NCI-H128 (cell line): ENCODE data around the gene SLC25A44.

ENCODE experiments used
- DNase-seq: peaks from one replicate; lab custom pipeline; 2025; ENCODE audit not compliant: unreplicated experiment; lab: John Stamatoyannopoulos, UW

The SLC25A44 gene, protein sequence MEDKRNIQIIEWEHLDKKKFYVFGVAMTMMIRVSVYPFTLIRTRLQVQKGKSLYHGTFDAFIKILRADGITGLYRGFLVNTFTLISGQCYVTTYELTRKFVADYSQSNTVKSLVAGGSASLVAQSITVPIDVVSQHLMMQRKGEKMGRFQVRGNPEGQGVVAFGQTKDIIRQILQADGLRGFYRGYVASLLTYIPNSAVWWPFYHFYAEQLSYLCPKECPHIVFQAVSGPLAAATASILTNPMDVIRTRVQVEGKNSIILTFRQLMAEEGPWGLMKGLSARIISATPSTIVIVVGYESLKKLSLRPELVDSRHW

GRCh38 chr1:156193488-156194299 is at the start of gene SLC25A44:
SLC25A44 (plus strand) TSS chr1:156194104; CDS start chr1:156199848, 5,744 bp downstream.
- peak; percentile 99 for DNase-seq

DNA sequence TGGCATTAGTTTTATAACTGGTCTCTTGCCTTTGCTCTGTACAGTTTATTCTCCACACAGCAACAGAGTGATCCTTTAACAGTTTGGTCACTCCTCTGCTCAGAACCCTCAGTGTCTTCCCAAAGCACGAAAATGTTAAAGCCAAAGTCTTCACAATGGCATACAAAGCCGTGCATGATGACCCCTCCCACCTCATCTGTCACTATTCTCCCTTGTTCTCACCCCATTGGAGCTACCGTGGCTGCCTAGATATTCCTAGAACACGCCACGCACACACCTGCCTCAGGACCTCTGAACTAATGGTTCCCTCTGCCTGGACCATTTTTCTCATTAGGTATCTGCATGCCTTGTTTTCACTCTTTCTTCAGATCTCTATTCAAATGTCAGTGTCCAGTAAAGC is 49.2 kb upstream of the SLC25A44 start:
- no peak for DNase-seq

GRCh38 chr1:156145650-156146019 is 48.3 kb upstream of the SLC25A44 start:
- no peak for DNase-seq

- peak; percentile 66 for DNase-seq
Observed at GRCh38 chr1:156146020-156146768, 47.7 kb upstream of the SLC25A44 start.

DNA sequence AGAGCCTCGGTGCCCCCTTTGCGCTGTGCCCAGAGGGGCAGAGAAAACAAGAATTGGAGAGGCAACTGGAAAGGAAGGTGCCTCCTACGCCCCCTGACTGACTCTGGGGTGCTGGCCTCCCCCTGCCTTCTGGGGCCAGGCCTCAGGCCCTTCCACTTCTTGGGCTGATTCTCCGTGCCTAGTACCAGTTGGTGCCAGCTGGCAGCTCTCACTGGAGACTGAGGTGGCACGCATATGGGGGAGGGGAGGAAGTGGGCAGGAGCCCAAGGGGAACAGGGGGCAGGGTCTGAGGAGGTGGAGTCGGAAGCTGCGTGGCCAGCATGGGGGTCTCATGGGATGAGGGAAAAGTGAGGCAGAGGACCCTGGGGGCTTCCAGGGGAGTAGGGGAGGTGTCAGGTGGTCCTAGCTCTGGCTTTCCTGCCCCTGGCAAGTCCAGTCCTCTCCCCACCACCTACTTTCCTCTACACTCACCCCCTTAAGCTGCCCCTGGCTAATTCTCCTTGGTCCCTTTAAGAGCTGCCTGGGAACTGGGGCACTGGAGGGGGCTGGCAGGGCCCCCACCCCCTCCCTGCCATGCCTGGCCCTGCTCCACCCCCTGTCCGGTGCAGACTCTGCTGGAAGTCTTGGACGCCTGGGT is 47.0 kb upstream of the SLC25A44 start:
- no peak for DNase-seq

GRCh38 chr1:156148216-156148615 is 45.7 kb upstream of the SLC25A44 start:
- DNase-seq, result no peak

DNA sequence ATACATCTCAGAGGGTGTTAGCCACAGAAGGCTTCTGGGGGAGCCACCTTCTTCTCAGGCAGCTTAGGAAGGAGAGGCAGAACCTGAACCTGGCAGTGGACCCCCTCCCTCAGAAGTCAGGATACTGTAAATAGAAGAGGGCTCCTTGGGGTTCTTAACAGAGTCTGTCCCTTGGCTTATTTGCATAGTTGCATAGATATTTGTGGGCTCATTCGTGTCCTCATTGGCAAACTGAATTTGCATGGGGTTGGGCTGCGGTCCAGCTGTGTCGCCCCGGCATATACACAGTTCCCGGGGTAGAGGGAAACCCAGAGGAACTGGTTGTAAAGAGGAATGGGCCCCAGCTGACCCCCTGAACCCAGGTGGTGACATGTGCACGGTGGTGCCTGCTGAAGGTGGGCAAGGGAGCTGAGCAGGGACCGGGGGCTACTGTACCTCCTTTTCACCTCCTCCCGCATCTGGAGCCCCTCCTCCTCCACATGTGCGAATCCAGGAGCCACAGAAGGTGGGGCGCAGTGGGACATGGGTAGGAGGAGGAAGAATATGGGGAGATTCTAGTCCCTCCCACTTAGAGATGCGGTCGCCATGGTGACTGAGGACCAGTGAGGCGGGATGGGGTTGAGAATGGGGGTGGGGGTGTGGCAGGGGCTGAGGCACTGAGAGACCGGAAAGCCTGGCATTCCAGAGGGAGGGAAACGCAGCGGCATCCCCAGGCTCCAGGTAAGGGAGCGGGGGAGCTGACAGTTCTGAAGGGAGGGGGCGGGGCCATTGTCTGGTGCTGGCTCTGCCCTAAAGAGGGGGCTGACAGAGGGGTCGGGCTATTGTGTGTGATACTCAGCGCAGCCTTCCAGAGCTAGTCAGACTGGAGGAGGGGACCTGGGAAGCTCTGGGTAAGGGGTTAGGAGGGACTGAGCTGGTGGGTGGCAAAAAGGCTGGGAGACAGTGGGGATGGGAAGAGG is 44.3 kb upstream of the SLC25A44 start:
- no peak for DNase-seq

- no peak for DNase-seq
Observed at GRCh38 chr1:156150333-156151011, 43.4 kb upstream of the SLC25A44 start.

DNA sequence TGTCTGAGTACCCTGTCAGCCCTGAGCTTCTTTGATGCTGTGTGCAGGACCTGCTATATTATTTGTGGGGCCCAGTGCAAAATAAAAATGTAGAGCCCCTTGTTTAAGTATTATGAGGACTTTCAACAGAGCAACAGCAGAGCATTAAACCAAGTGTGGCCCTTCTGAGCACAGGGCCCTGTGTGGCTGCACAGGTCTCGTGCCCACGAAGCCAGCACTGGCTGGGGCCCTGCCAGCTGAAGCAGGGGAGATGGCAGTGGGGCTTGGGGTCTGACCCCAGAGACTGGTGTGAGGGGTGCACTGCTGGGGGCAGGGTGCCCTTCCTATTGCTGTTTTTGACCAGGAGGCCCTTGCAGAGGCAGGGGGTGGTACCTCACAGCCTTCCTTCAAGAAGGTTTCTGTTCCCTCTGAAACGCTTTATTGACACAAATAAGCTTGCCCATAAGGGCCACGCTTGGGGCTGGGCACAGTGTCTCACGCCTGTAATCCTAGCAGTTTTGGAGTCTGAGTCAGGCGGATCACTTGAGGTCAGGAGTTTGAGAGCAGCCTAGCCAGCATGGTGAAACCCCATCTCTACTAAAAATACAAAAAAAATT is 42.7 kb upstream of the SLC25A44 start:
- DNase-seq, result no peak

- DNase-seq, result no peak
Observed at GRCh38 chr1:156152628-156153027, 41.3 kb upstream of the SLC25A44 start.

- DNase-seq, result no peak
Observed at GRCh38 chr1:156153362-156153761, 40.5 kb upstream of the SLC25A44 start, which contains the start of gene SEMA4A. SEMA4A (plus strand) TSS chr1:156153585; CDS start chr1:156154579, 994 bp downstream.

DNA sequence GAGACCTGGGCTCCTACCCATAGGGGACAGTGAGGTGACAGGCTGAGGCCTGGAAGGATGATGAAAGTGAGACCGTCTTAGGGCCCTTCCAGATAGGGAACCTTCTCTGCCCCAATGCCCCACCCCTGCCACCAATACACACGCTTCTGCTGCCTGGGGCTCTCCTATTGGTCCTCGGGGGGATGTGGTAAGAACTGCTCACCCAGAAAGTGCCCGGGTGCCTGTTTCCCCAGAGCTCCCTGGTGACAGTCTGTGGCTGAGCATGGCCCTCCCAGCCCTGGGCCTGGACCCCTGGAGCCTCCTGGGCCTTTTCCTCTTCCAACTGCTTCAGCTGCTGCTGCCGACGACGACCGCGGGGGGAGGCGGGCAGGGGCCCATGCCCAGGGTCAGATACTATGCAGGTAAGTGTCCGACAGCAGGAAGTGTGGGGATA is 39.6 kb upstream of the SLC25A44 start:
- DNase-seq, result no peak

GRCh38 chr1:156155756-156156510 is 38.0 kb upstream of the SLC25A44 start:
- DNase-seq, result no peak

GRCh38 chr1:156157506-156157905 is 36.4 kb upstream of the SLC25A44 start:
- DNase-seq, result no peak

- DNase-seq, result no peak
Observed at GRCh38 chr1:156157966-156158365, 35.9 kb upstream of the SLC25A44 start.

DNA sequence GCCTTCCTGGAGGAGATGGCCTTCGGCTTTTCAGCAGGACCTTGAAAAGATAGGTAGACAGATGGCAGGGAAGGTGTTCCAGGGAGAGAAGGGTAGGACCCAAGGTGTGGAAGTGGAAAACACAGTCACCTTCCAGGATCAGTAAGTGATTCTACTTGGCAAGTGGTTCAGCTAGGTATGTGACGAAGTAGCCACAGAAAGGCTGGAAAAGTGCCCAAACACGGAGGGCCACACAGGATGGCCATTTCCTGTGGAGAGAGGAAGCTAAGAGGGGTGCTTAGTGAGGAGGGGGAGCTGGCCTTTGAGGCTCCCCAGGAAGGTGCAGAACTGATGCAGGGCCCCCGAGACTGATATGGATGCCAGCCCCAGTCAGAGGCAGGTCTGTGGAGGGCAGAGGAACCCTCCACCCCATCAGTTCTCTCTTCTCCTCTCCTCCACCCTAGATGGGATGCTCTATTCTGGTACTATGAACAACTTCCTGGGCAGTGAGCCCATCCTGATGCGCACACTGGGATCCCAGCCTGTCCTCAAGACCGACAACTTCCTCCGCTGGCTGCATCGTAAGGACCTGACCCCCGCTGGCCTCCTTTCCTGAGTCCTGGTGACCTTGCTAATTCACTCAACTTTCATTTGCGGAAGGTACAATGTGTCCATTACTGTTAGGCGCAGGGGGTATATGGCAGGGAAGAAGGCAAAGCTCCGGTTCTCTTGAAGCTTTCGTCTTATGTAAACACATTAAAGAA is 33.7 kb upstream of the SLC25A44 start:
- DNase-seq, result no peak

GRCh38 chr1:156160743-156161171 is 33.1 kb upstream of the SLC25A44 start:
- DNase-seq, result no peak
